Ovary (tissue), 3 donors: Measurements from ENCODE around the gene STARD7.

ENCODE experiments used
- CTCF ChIP-seq, 3 donors: fragments of 450-650 bp in 2 of 3; fragments of 200-600 bp in 1 of 3; IDR thresholded peaks; one replicate each; pipeline versions ENCODE4 v1.5.1 to v1.8.0; 2016 to 2022; ENCODE audit warnings: antibody characterized with exemption in 3 of 3, mild to moderate bottlenecking in 1 of 3
- EP300 ChIP-seq: sonication (generic); formaldehyde crosslinking; IDR thresholded peaks from one replicate; pipeline ENCODE4 v1.6.1; 2017; ENCODE audit warnings: antibody characterized with exemption
- POLR2A ChIP-seq: fragments of 450-650 bp; IDR thresholded peaks from one replicate; pipeline ENCODE4 v1.6.1; 2017; ENCODE audit warnings: antibody characterized with exemption, mild to moderate bottlenecking, moderate library complexity
- donor health status: DM: no; HTN: no; CAD: no.

GRCh38 chr2:96241900-96242611, 33.4 kb upstream of the STARD7 start:
- TF ChIP-seq CTCF (IDR thresholded peaks at IDR 0.05), result no peak
- no peak for TF ChIP-seq EP300
- TF ChIP-seq POLR2A, result no peak
